GM18951 (cell line): ENCODE results near the gene CDH22.

Source experiments
- POLR2A ChIP-seq: IDR thresholded peaks from 4 replicates; pipeline ENCODE4 v1.6.1; 2011; ENCODE audit warnings: mild to moderate bottlenecking; ENCODE audit not compliant: insufficient read length, insufficient read depth; ENCODE audit errors: extremely low read depth
- in situ Hi-C: fragments of 300-500 bp; cut with MboI; formaldehyde crosslinking; loops from one replicate; pipeline ENCODE4 v1.12.0; 2022; ENCODE audit warnings: low sequenced_read_pairs, mixed read lengths, inconsistent platforms; ENCODE audit not compliant: unreplicated experiment

The CDH22 gene

DNA sequence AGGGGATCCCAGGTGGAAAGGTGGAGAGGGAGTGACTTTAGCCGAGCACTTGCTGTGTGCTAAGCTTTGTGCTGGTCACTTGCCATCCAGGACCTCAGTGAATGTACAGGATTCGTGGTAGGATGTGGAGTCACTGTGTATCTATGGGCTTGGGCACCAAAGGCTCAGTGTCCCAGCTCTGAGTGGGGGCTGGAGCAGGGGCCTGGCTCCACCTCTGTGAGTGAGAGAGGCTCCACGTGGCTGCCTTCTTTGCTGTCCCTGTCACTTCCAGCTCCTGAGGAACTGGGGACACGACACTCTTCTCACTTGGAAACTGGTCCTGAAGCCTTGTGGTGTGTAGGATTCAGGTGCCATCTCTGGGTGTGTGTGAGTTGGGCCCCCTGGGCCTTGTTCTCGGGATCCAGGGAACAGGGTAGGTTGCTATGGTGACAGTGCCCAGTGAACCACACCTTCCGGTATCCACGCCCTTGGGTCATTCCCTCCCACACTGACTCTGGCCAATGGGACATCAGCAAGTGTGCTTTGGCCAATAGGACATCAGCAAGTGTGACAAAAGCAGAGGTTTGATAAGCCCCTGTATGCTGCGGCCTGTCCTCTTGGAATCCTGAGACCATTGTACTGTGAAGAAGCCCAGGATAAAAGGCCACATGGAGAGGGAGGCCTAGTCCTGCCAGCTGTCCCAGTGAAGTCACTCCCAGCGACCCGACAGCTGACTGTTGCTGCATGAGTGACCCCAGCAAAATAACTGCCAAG is 87.7 kb downstream of the CDH22 start:
- TF ChIP-seq POLR2A = no peak
- in situ Hi-C loops = no loop called here

GRCh38 chr20:46219920-46220319 is 88.4 kb downstream of the CDH22 start:
- no peak for TF ChIP-seq POLR2A
- in situ Hi-C loops = no loop called here

DNA sequence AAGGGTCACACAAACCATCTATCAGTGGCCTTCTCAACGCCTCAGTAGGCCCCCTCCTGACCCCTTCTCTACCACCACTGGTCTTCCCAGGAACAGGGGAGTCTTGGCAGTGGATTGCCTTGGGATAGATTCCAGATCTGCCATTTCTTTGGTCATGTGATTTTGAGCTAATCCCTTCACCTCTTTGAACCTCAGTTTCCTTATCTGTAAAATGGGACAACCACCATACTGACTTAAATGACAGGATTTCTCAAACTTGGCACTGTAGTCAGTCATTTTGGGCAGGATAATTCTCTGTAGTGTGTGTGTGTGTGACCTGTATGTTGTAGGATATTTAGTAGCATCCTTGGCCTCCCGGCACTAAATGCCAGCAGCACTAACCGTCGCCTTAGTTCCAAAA is 89.1 kb downstream of the CDH22 start:
- TF ChIP-seq POLR2A = no peak
- in situ Hi-C loops = no loop called here

DNA sequence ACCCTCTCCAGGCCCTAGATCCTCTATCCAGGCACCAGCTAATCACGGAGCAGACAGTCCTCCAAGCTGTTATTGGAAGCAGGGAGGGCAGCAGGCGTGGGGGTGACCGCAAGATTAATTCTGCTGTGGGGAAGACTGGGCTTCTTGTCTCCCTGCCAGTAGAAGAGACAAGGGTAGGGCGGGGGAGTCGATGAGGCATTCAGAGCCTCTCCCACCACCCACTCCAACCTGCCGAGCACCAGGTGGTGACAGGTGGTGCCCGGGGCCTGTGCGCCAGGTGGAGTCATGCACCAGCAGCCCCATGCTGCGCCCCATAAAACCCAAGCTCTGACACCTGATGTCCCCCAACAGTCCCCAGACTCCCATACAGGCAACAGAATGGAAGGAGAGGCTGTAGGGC is 89.6 kb downstream of the CDH22 start:
- in situ Hi-C loops = no loop called here
- TF ChIP-seq POLR2A = no peak

DNA sequence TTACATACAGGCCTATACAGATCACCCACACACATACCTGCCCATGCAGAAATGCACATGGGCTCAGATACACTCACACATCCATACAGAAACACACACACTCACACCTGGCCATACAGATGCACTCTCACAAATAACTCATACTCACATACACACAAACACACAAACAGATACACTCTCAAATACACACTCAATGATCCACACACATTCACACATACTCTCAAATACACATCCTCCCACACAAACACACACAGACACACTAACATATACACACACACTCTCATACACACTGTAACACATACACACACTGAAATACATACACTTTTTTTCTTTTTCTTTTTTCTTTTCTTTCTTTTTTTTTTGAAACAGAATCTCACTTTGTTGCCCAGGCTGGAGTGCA is 90.7 kb downstream of the CDH22 start:
- TF ChIP-seq POLR2A = no peak
- in situ Hi-C loops = no loop called here

GRCh38 chr20:46216770-46217464 is 91.4 kb downstream of the CDH22 start:
- in situ Hi-C loops = no loop called here
- no peak for TF ChIP-seq POLR2A

- in situ Hi-C loops = no loop called here
- TF ChIP-seq POLR2A = no peak
Measured at GRCh38 chr20:46215913-46216707, 92.2 kb downstream of the CDH22 start.

DNA sequence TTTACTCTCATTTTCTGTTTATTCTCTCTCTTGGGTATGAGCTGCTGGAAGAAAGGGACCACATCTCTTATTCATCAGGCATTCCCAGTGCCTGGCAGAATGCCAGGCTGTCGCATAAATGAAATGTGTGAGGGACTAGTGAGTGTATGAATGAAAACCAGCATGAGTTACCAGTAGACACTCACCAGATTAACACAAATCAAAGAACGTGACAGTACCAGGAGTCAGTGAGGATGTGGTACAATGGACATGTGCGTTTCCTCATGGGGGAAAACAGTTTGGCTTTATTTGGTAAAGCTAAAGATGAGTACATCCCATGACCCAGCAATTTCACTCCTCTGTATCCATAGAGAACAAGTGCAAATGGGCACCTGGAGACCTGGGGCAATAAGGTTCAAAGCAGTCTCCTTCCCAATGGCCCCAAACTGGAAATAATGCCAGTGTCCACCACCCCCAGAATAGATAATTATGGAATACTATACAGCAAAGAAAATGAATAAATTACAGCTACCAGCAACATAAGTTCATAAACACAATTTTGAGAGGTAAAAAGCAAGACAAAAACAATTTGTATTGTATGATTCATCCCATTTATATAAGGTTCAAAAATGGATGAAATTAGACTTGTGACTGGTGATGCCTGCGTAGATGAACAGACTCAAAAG is 93.3 kb downstream of the CDH22 start:
- in situ Hi-C loops = no loop called here
- TF ChIP-seq POLR2A = no peak

- no peak for TF ChIP-seq POLR2A
- in situ Hi-C loops = no loop called here
Measured at GRCh38 chr20:46213946-46214823, 94.1 kb downstream of the CDH22 start.

DNA sequence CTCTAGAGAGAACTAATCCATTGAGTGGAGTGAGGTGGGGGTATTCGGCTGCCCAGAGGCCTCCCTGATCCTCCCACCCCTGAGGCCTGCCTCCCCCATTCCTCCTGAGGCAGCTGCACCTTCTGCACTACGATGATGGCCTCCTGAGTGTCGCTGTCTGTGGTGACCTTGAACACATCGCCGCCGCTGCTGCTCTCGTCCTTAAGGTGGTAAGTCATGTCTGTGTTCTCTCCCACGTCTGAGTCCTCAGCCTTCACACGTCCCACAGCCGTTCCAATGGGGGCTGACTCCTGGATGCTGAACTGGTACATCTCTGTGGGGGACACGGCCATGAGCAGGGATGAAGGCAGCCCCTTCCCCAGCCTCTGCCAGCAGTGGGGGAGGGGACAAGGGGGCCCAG is 95.4 kb downstream of the CDH22 start:
- in situ Hi-C loops = no loop called here

DNA sequence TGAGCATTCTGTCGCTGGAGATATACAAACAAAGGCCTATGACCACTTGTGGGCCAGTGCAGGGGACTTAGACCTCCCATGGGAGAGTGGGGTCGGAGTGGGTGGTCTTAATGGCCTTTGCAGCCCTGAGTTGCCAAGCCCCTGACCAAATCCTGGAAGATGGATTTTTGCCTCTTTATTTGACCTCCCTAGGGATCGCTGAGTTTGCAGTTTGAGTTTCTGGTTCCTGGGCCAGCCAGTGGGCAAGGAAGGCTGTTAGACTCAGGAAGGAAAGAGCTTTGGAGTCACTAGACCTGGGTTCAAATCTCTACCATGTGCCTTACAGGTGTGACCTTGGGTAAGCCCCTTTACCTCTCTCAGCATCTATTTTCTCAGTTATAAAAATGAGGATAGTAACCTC is 96.0 kb downstream of the CDH22 start:
- TF ChIP-seq POLR2A = no peak
- in situ Hi-C loops = no loop called here

More for the DNA sequence above, 95.4 kb downstream of the CDH22 start:
- no peak for TF ChIP-seq POLR2A

DNA sequence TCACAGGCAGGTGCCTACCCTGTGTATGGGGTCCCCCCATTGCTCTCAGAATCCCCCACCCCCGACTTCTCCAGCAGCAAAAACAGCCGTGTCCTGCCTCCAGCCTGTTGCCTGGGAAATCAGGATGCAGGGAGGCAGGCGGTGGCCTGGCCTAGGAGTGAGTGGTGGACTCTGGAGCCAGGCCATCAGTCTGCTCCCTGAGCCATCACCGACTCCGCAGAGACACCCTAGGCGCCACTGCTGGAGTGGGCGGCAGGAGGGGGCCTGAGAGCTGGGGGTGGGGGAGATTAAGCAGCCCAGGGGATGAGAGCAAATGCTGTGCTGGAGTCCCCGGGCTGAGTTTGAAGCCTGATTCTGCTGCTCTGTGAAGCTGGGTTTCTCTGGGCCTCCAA is 97.0 kb downstream of the CDH22 start:
- in situ Hi-C loops = no loop called here

More for the DNA sequence above, 97.0 kb downstream of the CDH22 start:
- TF ChIP-seq POLR2A = no peak
